ENCODE data around the gene P2RY14.

DNA sequence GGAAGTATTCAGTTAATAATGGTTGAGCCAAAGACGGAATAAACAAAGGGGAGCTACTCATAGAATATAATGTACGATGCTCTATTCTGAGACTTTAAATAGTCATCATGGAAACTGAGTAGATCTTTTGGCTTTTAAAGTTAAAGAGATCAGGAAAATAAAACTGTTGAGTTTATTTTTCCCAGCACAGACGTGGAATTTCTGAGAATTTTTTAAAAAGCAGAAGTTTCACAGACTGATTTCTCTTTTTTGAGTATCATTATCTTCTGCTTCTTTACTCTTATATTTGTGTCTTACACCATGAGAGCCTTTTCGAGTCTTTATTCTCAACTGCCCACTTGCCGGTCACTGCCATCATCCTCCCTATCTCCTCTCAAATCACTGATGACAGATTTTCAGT, 13.2 kb downstream of the P2RY14 start:
- TF ChIP-seq, protein P1, sequence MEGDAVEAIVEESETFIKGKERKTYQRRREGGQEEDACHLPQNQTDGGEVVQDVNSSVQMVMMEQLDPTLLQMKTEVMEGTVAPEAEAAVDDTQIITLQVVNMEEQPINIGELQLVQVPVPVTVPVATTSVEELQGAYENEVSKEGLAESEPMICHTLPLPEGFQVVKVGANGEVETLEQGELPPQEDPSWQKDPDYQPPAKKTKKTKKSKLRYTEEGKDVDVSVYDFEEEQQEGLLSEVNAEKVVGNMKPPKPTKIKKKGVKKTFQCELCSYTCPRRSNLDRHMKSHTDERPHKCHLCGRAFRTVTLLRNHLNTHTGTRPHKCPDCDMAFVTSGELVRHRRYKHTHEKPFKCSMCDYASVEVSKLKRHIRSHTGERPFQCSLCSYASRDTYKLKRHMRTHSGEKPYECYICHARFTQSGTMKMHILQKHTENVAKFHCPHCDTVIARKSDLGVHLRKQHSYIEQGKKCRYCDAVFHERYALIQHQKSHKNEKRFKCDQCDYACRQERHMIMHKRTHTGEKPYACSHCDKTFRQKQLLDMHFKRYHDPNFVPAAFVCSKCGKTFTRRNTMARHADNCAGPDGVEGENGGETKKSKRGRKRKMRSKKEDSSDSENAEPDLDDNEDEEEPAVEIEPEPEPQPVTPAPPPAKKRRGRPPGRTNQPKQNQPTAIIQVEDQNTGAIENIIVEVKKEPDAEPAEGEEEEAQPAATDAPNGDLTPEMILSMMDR (IDR thresholded peaks at IDR 0.05), result no peak
- no peak for TF ChIP-seq POLR2AphosphoS5 (IDR thresholded peaks at IDR 0.05)

Measured in prostate gland (tissue), 2 donors.